Naive B cell (primary cell): Measurements from ENCODE around the gene FBXO33. TPM values are rescaled to one million over a fixed set of nuclear protein-coding genes. Genes with fewer than 3 reads are reported as not detected.
"Not testable (repeated sequence)": the region's sequence is repeated elsewhere in the genome, so short reads cannot be mapped to it uniquely, and the experiment has no call there.

Experiments
- ATAC-seq, 2 donors: fragments of 150-1000 bp; cut with Tn5 transposase; 2 replicates each; pipeline ENCODE4 v1.10.0; 2021; ENCODE audit warnings: low read depth in 2 of 2, mild to moderate bottlenecking in 2 of 2, moderate library complexity in 2 of 2
- DNase-seq: peaks from one replicate; pipeline ENCODE4 v3.0.0; 2022
- H3K27ac Mint-ChIP-seq, 6 donors: one replicate each; pipeline ENCODE4 v1.8.0; 2020 to 2022; ENCODE audit warnings: mild to moderate bottlenecking in 6 of 6, mixed read lengths in 6 of 6, moderate library complexity in 5 of 6, inconsistent platforms in 2 of 6
- H3K27me3 Mint-ChIP-seq, 3 donors: one replicate each; pipeline ENCODE4 v1.8.0; 2021 to 2022; ENCODE audit warnings: mixed read lengths in 3 of 3, mild to moderate bottlenecking in 1 of 3
- H3K36me3 Mint-ChIP-seq, 2 donors: one replicate each; pipeline ENCODE4 v1.8.0; 2020 to 2022; ENCODE audit warnings: mixed read lengths in 2 of 2, inconsistent platforms in 1 of 2, mild to moderate bottlenecking in 1 of 2
- H3K4me1 Mint-ChIP-seq, 3 donors: one replicate each; pipeline ENCODE4 v1.8.0; 2020 to 2022; ENCODE audit warnings: mixed read lengths in 3 of 3, inconsistent platforms in 1 of 3, mild to moderate bottlenecking in 1 of 3, moderate library complexity in 1 of 3
- H3K4me3 Mint-ChIP-seq, 8 donors: one replicate each; pipeline ENCODE4 v1.8.0; 2020 to 2022; ENCODE audit warnings: mild to moderate bottlenecking in 8 of 8, mixed read lengths in 8 of 8, moderate library complexity in 8 of 8, inconsistent platforms in 2 of 8
- H3K9me3 Mint-ChIP-seq, 7 donors: one replicate each; pipeline ENCODE4 v1.8.0; 2020 to 2022; ENCODE audit warnings: mixed read lengths in 7 of 7, mild to moderate bottlenecking in 5 of 7, inconsistent platforms in 2 of 7, moderate library complexity in 1 of 7
- polyA plus RNA-seq, 6 donors: library from polyadenylated mRNA; unstranded; fragments of 300-500 nt; fragmentation: Illumina TruSeq; gene quantifications; one replicate each; pipeline ENCODE4 v1.2.3, GENCODE V29; 2021; ENCODE audit warnings: low read depth in 6 of 6

The FBXO33 gene
- polyA plus RNA-seq, 6 donors from 2014 or later: 13.2 to 21.3 (median 19.6) TPM

- not testable (repeated sequence) for ATAC-seq, H3K27me3 Mint-ChIP-seq, H3K4me3 Mint-ChIP-seq, DNase-seq
- peaks cover 5 to 40% (median 20%) of the 10 kb centered on the region in 7 donors for H3K9me3 Mint-ChIP-seq
- H3K27ac Mint-ChIP-seq: peak overlapping the region in 1 of 6 donors; percentile 32
- peaks cover 0 to 17% (median 17%) of the 10 kb centered on the region in 3 donors for H3K4me1 Mint-ChIP-seq
- peaks cover 60 to 64% of the 10 kb centered on the region in 2 donors for H3K36me3 Mint-ChIP-seq
Measured at GRCh38 chr14:39359069-39359468, 73.2 kb downstream of the FBXO33 start.

- DNase-seq (no peak), ATAC-seq (no peak)
- H3K36me3 Mint-ChIP-seq: peaks cover 34 to 38% of the 10 kb centered on the region in 2 donors
- H3K4me1 Mint-ChIP-seq: peaks cover 0 to 4% (median 0%) of the 10 kb centered on the region in 3 donors
- peaks cover 4 to 20% (median 7%) of the 10 kb centered on the region in 7 donors for H3K9me3 Mint-ChIP-seq
- no peak overlapping the region for H3K27ac Mint-ChIP-seq
- no peaks in the 10 kb centered on the region for H3K27me3 Mint-ChIP-seq
- no peak overlapping the region for H3K4me3 Mint-ChIP-seq
Measured at GRCh38 chr14:39351708-39352107, 80.5 kb downstream of the FBXO33 start.

GRCh38 chr14:39350866-39351265 is 81.4 kb downstream of the FBXO33 start:
- Mint-ChIP-seq H3K9me3 (peaks cover 4 to 17% (median 7%) of the 10 kb centered on the region in 7 donors), H3K36me3 (peaks cover 32 to 37% of the 10 kb centered on the region in 2 donors), H3K27me3 (no peaks in the 10 kb centered on the region), H3K4me3 (no peak overlapping the region), H3K27ac (peak overlapping the region in 1 of 6 donors; percentile 24), H3K4me1 (no peaks in the 10 kb centered on the region)
- no peak for DNase-seq
- ATAC-seq: no peak

Other genes starting within 250 kb of the FBXO33 start
- gene MIA2, start 198.5 kb downstream of the FBXO33 start, polyA plus RNA-seq: 10 to 100 TPM; 16.2 to 27.3 (median 23.7) TPM